Endothelial cell of umbilical vein (primary cell): ENCODE measurements around the gene SUCLG1. TPM values are rescaled to one million over a fixed set of nuclear protein-coding genes. Genes with fewer than 3 reads are reported as not detected.

Experiments used
- BruUV-seq: library from RNA; stranded (reverse); fragments of 400-500 nt; replicated peaks from 2 replicates; lab custom pipeline; 2021; lab: Mats Ljungman, UMichigan
- CTCF ChIA-PET: fragments of 300-600, 350-600 bp; sonication (Branson Sonifier 250); formaldehyde crosslinking; loops from one replicate; lab custom pipeline; 2021; ENCODE audit warnings: antibody characterized with exemption, inconsistent platforms; lab: Charles Lee
- POLR2A ChIA-PET: fragments of 300-600, 350-600 bp; sonication (Branson Sonifier 250); formaldehyde crosslinking; loops from one replicate; lab custom pipeline; 2021; ENCODE audit warnings: antibody characterized with exemption, inconsistent platforms; lab: Charles Lee
- DNase-seq: peaks from one replicate; pipeline ENCODE4 v3.0.0-alpha.2; 2011; ENCODE audit warnings: low read depth, low spot score
- FAIRE-seq: peaks from 2 replicates; lab custom pipeline; 2011; peaks lifted over from hg19 to GRCh38; lab: Jason Lieb, UNC
- H2AFZ ChIP-seq: 2 replicates; pipeline ENCODE4 v1.6.0; 2012; ENCODE audit warnings: low read depth, low read length, control low read depth, inconsistent platforms
- H3K27ac ChIP-seq: 2 replicates; pipeline ENCODE4 v1.5.1; 2011; ENCODE audit warnings: low read depth, mild to moderate bottlenecking, control low read depth, low read length, moderate library complexity; ENCODE audit not compliant: insufficient read depth
- H3K27me3 ChIP-seq, 2 experiments: 2 replicates each; pipeline versions ENCODE4 v1.6.0 to v1.6.1; 2011; ENCODE audit warnings: low read length in 2 of 2, mixed read lengths in 1 of 2; ENCODE audit not compliant: control insufficient read depth in 2 of 2, insufficient read depth in 2 of 2
- H3K36me3 ChIP-seq, 2 experiments: 2 replicates in 1 of 2; 3 replicates in 1 of 2; pipeline ENCODE4 v1.5.1; 2011; ENCODE audit warnings: low read length in 2 of 2, mild to moderate bottlenecking in 1 of 2, moderate library complexity in 1 of 2; ENCODE audit not compliant: control insufficient read depth in 2 of 2, insufficient read depth in 2 of 2; ENCODE audit errors: extremely low read depth in 1 of 2
- H3K4me1 ChIP-seq: 3 replicates; pipeline ENCODE4 v1.5.1; 2011; ENCODE audit warnings: mild to moderate bottlenecking, low read length; ENCODE audit not compliant: control insufficient read depth, insufficient read depth; ENCODE audit errors: extremely low read depth
- H3K4me2 ChIP-seq: 2 replicates; pipeline ENCODE4 v1.6.1; 2011; ENCODE audit warnings: low read length, control low read depth, mixed read lengths; ENCODE audit not compliant: insufficient read depth
- H3K4me3 ChIP-seq, 3 experiments: fragments of 200-600 bp in 1 of 3; sonication (generic), shearing (Covaris generic) in 1 of 3; replicated peaks in 1 of 3; 2 replicates each; pipeline ENCODE4 v1.5.1; 2011 to 2016; ENCODE audit warnings: control low read depth in 3 of 3, low read length in 3 of 3, mild to moderate bottlenecking in 2 of 3, inconsistent platforms in 1 of 3, low read depth in 1 of 3, moderate library complexity in 1 of 3; ENCODE audit not compliant: insufficient read depth in 1 of 3
- H3K79me2 ChIP-seq: 2 replicates; pipeline ENCODE4 v1.6.0; 2012; ENCODE audit warnings: low read length, inconsistent platforms; ENCODE audit not compliant: control insufficient read depth, insufficient read depth
- H3K9ac ChIP-seq: replicated peaks from 2 replicates; pipeline ENCODE3; 2011; ENCODE audit warnings: low read length, control low read depth; ENCODE audit not compliant: insufficient read depth; ENCODE audit errors: extremely low read depth
- H3K9me1 ChIP-seq: replicated peaks from 3 replicates; pipeline ENCODE4 v1.6.0; 2011; ENCODE audit warnings: mild to moderate bottlenecking, low read length; ENCODE audit not compliant: control insufficient read depth, insufficient read depth; ENCODE audit errors: extremely low read depth
- H3K9me3 ChIP-seq: replicated peaks from 2 replicates; pipeline ENCODE4 v1.5.1; 2012; ENCODE audit warnings: low read length, inconsistent platforms; ENCODE audit not compliant: control insufficient read depth, insufficient read depth
- H4K20me1 ChIP-seq: replicated peaks from 2 replicates; pipeline ENCODE3; 2011; ENCODE audit warnings: mild to moderate bottlenecking, low read length; ENCODE audit not compliant: control insufficient read depth, insufficient read depth; ENCODE audit errors: extremely low read depth
- CTCF ChIP-seq, 2 donors: IDR thresholded peaks; 1 replicate in 1 of 2; 2 replicates in 1 of 2; pipeline ENCODE4 v1.5.1; 2011; ENCODE audit warnings: low read length in 2 of 2, mild to moderate bottlenecking in 2 of 2, moderate library complexity in 2 of 2, control low read depth in 1 of 2, inconsistent platforms in 1 of 2, low read depth in 1 of 2; ENCODE audit not compliant: insufficient read depth in 1 of 2; ENCODE audit errors: extremely low read depth in 1 of 2
- EZH2 ChIP-seq: IDR thresholded peaks from 2 replicates; pipeline ENCODE4 v1.6.1; 2012; ENCODE audit warnings: borderline replicate concordance, low read depth, mild to moderate bottlenecking, moderate library complexity, low read length, inconsistent platforms; ENCODE audit not compliant: severe bottlenecking
- GATA2 ChIP-seq: IDR thresholded peaks from 2 replicates; pipeline ENCODE4 v1.7.0; 2011; ENCODE audit warnings: low read depth, mild to moderate bottlenecking, moderate library complexity, mixed read lengths, low read length; ENCODE audit not compliant: insufficient read length, insufficient read depth
- JUN ChIP-seq: IDR thresholded peaks from 2 replicates; pipeline ENCODE4 v1.6.1; 2011; ENCODE audit warnings: borderline replicate concordance, low read depth; ENCODE audit not compliant: insufficient read length, insufficient read depth
- MYC ChIP-seq: IDR thresholded peaks from one replicate; pipeline ENCODE4 v1.6.1; 2011; ENCODE audit warnings: mild to moderate bottlenecking, low read depth, low read length
- POLR2A ChIP-seq: IDR thresholded peaks from 2 replicates; pipeline ENCODE4 v1.6.1; 2012; ENCODE audit warnings: low read depth, mild to moderate bottlenecking, control low read depth, low read length
- POLR2AphosphoS5 ChIP-seq: IDR thresholded peaks from 2 replicates; pipeline ENCODE4 v1.6.1; 2012; ENCODE audit warnings: low read depth, mild to moderate bottlenecking, control low read depth, low read length, moderate library complexity; ENCODE audit not compliant: insufficient read depth
- dilution Hi-C: fragments of 300-500 bp; cut with MboI; formaldehyde crosslinking; loops from one replicate; pipeline ENCODE4 v1.15.0; 2019; ENCODE audit warnings: low sequenced_read_pairs; ENCODE audit not compliant: extremely low pct_ligation_motif_present
- intact Hi-C: fragments of 100-400 bp; cut with micrococcal nuclease; formaldehyde crosslinking; loops from one replicate; pipeline ENCODE4 v1.10.0; 2022
- polyA plus RNA-seq, 4 experiments: library from polyadenylated mRNA; depleted of rRNA in 3 of 4; stranded (reverse) in 3 of 4; unstranded in 1 of 4; fragments of >200 nt; gene quantifications; 2 replicates each; pipeline versions ENCODE4 v1.2.1 to v1.2.3, GENCODE V29; 2011 to 2012; ENCODE audit warnings: missing spikeins in 1 of 4
- total RNA-seq: library from RNA; stranded (reverse); gene quantifications from 2 replicates; pipeline ENCODE4 v1.2.3, GENCODE V29; 2021
- TF ChIP-seq, protein P1 (sequence below): IDR thresholded peaks from 2 replicates; pipeline ENCODE4 v1.6.1; 2011; ENCODE audit not compliant: insufficient read depth, insufficient read length

SUCLG1 gene
- total and polyA plus RNA-seq, 2 donors (not counting 3 experiments of a cell fraction or from before 2014, with no cell fraction given), result 31.7 to 59.2 TPM

DNA sequence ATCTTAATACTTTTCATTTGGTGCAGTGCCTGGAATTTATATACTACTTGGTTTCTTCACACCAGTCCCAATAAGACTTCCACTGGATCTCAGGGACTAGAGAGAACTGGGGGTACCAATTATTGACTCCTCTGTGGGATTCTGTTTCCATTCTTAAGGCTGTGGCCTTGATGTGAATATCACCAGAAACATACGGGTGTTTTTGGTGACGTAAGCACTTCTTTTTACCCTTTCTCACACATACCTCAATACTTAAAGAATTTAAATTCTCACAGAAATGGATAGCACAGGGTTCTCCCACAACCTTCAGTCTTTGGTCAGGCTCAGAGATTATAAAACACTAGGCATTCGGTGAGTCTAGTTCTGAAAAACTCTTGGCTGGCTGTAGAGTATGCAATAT lies 84.1 kb downstream of the SUCLG1 start:
- TF ChIP-seq GATA2, result no peak
- no peak for TF ChIP-seq POLR2AphosphoS5
- TF ChIP-seq EZH2, result no peak
- TF ChIP-seq JUN, result no peak
- ChIA-PET CTCF (no interaction called here), POLR2A (no interaction called here)
- Histone ChIP-seq H3K27me3 (no peaks in the 10 kb centered on the region), H3K9me3 (no peaks in the 10 kb centered on the region), H2AFZ (no peak overlapping the region), H3K9ac (no peak overlapping the region), H3K27ac (no peak overlapping the region), H3K4me2 (no peak overlapping the region), H3K36me3 (no peaks in the 10 kb centered on the region), H3K79me2 (no peaks in the 10 kb centered on the region), H3K4me1 (no peaks in the 10 kb centered on the region), H4K20me1 (no peaks in the 10 kb centered on the region), H3K9me1 (no peaks in the 10 kb centered on the region), H3K4me3 (no peak overlapping the region)
- DNase-seq, result no peak
- FAIRE-seq, result no peak
- intact Hi-C loops (no loop called here), dilution Hi-C loops (no loop called here)
- no TSS peak for BruUV-seq

GRCh38 chr2:84373866-84374265 lies 85.2 kb downstream of the SUCLG1 start:
- Histone ChIP-seq H3K36me3 (no peaks in the 10 kb centered on the region), H3K4me3 (no peak overlapping the region), H3K9ac (no peak overlapping the region), H4K20me1 (no peaks in the 10 kb centered on the region), H3K9me3 (no peaks in the 10 kb centered on the region), H3K4me1 (no peaks in the 10 kb centered on the region), H2AFZ (no peak overlapping the region), H3K27me3 (no peaks in the 10 kb centered on the region), H3K79me2 (no peaks in the 10 kb centered on the region), H3K27ac (no peak overlapping the region), H3K4me2 (no peak overlapping the region), H3K9me1 (no peaks in the 10 kb centered on the region)
- ChIA-PET POLR2A (no interaction called here), CTCF (no interaction called here)
- no peak for FAIRE-seq
- no TSS peak for BruUV-seq
- TF ChIP-seq POLR2A, result no peak
- TF ChIP-seq EZH2, result no peak
- TF ChIP-seq CTCF (IDR thresholded peaks at IDR 0.05; ENCODE audit: extremely low read depth in 1 of 2, insufficient read depth in 1 of 2, low read depth in 1 of 2, low read length in 2 of 2), result no peak
- TF ChIP-seq JUN, result no peak
- TF ChIP-seq MYC, result no peak
- no peak for TF ChIP-seq GATA2
- TF ChIP-seq, protein P1, sequence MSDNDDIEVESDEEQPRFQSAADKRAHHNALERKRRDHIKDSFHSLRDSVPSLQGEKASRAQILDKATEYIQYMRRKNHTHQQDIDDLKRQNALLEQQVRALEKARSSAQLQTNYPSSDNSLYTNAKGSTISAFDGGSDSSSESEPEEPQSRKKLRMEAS, result no peak
- dilution Hi-C loops (no loop called here), intact Hi-C loops (no loop called here)
- no peak for DNase-seq
